HEK293T (cell line): ENCODE results near the gene OR4D1.
A peak's percentile ranks its signal among the peaks of the same experiment; 100 is the strongest.

ENCODE experiments used
- CTCF ChIA-PET: fragments of 350-600 bp; formaldehyde crosslinking; extraction: SDS; loops from one replicate; lab custom pipeline; 2021; ENCODE audit warnings: antibody characterized with exemption, inconsistent platforms; lab: Yijun Ruan, JAX
- POLR2A ChIA-PET: fragments of 350-600 bp; formaldehyde crosslinking; extraction: SDS; loops from one replicate; lab custom pipeline; 2020; ENCODE audit warnings: antibody characterized with exemption, inconsistent platforms; lab: Yijun Ruan, JAX
- DNase-seq: peaks from one replicate; pipeline ENCODE4 v3.0.0; 2012; ENCODE audit warnings: mixed read lengths; ENCODE audit errors: extremely low spot score
- ARNT ChIP-seq: fragments of 450-650 bp; IDR thresholded peaks from 2 replicates; pipeline ENCODE4 v1.6.1; 2017; ENCODE audit warnings: mild to moderate bottlenecking
- BHLHE40 ChIP-seq: fragments of 450-650 bp; IDR thresholded peaks from 2 replicates; pipeline ENCODE4 v1.6.1; 2016; ENCODE audit warnings: mild to moderate bottlenecking, moderate library complexity, borderline replicate concordance
- CTBP1 ChIP-seq: fragments of 450-650 bp; IDR thresholded peaks from 2 replicates; pipeline ENCODE4 v1.6.1; 2016; ENCODE audit warnings: borderline replicate concordance
- ELF4 ChIP-seq: fragments of 450-650 bp; IDR thresholded peaks from 2 replicates; pipeline ENCODE4 v1.6.1; 2017; ENCODE audit warnings: antibody characterized with exemption
- FOXA1 ChIP-seq: fragments of 450-650 bp; IDR thresholded peaks from 2 replicates; pipeline ENCODE4 v1.6.1; 2016; ENCODE audit warnings: mild to moderate bottlenecking
- FOXK2 ChIP-seq: fragments of 450-650 bp; IDR thresholded peaks from 2 replicates; pipeline ENCODE4 v1.6.1; 2016; ENCODE audit warnings: mild to moderate bottlenecking
- FOXM1 ChIP-seq: fragments of 450-650 bp; IDR thresholded peaks from 2 replicates; pipeline ENCODE4 v1.6.1; 2017; ENCODE audit warnings: mild to moderate bottlenecking, borderline replicate concordance
- HDGF ChIP-seq: fragments of 450-650 bp; IDR thresholded peaks from 2 replicates; pipeline ENCODE4 v1.6.1; 2017; ENCODE audit warnings: antibody characterized with exemption, borderline replicate concordance
- L3MBTL2 ChIP-seq: fragments of 450-650 bp; conservative IDR thresholded peaks from 2 replicates; pipeline ENCODE4 v1.6.1; 2016; ENCODE audit warnings: mild to moderate bottlenecking
- LEF1 ChIP-seq: fragments of 450-650 bp; IDR thresholded peaks from 2 replicates; pipeline ENCODE4 v1.6.1; 2017; ENCODE audit warnings: mild to moderate bottlenecking, borderline replicate concordance
- NFRKB ChIP-seq: fragments of 450-650 bp; IDR thresholded peaks from 2 replicates; pipeline ENCODE4 v1.6.1; 2016; ENCODE audit warnings: mild to moderate bottlenecking, moderate library complexity
- PKNOX1 ChIP-seq: fragments of 450-650 bp; IDR thresholded peaks from 2 replicates; pipeline ENCODE4 v1.6.1; 2016
- SP1 ChIP-seq: fragments of 450-650 bp; IDR thresholded peaks from 2 replicates; pipeline ENCODE4 v1.6.1; 2017
- SUZ12 ChIP-seq: fragments of 450-650 bp; IDR thresholded peaks from 2 replicates; pipeline ENCODE4 v1.6.1; 2016; ENCODE audit warnings: mild to moderate bottlenecking
- TARDBP ChIP-seq: fragments of 450-650 bp; IDR thresholded peaks from 2 replicates; pipeline ENCODE4 v1.6.1; 2016
- ZNF384 ChIP-seq: fragments of 450-650 bp; IDR thresholded peaks from 2 replicates; pipeline ENCODE4 v1.6.1; 2016

OR4D1 gene

GRCh38 chr17:58183514-58183913 is 35.3 kb downstream of the OR4D1 start:
- POLR2A ChIA-PET, result no interaction called here
- TF ChIP-seq FOXA1 (no peak), TARDBP (no peak), CTBP1 (no peak), NFRKB (no peak), ARNT (no peak), LEF1 (no peak), BHLHE40 (no peak), ZNF384 (no peak), FOXM1 (no peak), SUZ12 (no peak), L3MBTL2 (no peak), SP1 (no peak), ELF4 (no peak), PKNOX1 (no peak), HDGF (no peak)
- no peak for DNase-seq
- CTCF ChIA-PET, result no interaction called here

GRCh38 chr17:58184308-58184985 is 36.3 kb downstream of the OR4D1 start:
- ChIA-PET POLR2A (no interaction called here), CTCF (interaction anchor here (0.6 to 0.8 kb wide), 2 partner anchors 16 to 69 kb away, joined by 4 read pairs; no protein-coding TSS in a partner anchor)
- DNase-seq, result peak; percentile 22
- no peak for TF ChIP-seq FOXM1
- TF ChIP-seq NFRKB, result no peak
- TF ChIP-seq TARDBP, result no peak
- no peak for TF ChIP-seq FOXK2
- no peak for TF ChIP-seq ZNF384
- no peak for TF ChIP-seq BHLHE40
- TF ChIP-seq ELF4, result no peak
- no peak for TF ChIP-seq CTBP1
- no peak for TF ChIP-seq SP1
- TF ChIP-seq LEF1, result no peak
- no peak for TF ChIP-seq L3MBTL2
- no peak for TF ChIP-seq ARNT
- TF ChIP-seq FOXA1, result no peak
- TF ChIP-seq PKNOX1, result no peak
- TF ChIP-seq HDGF, result no peak
- no peak for TF ChIP-seq SUZ12

GRCh38 chr17:58184986-58185761 is 37.0 kb downstream of the OR4D1 start:
- no peak for TF ChIP-seq SP1
- TF ChIP-seq SUZ12, result no peak
- no peak for TF ChIP-seq FOXK2
- TF ChIP-seq ELF4, result no peak
- no peak for TF ChIP-seq ZNF384
- no peak for TF ChIP-seq BHLHE40
- no peak for TF ChIP-seq PKNOX1
- TF ChIP-seq ARNT, result no peak
- TF ChIP-seq L3MBTL2, result no peak
- no peak for TF ChIP-seq NFRKB
- TF ChIP-seq FOXM1, result no peak
- no peak for TF ChIP-seq FOXA1
- no peak for TF ChIP-seq CTBP1
- no peak for DNase-seq
- ChIA-PET CTCF (no interaction called here), POLR2A (no interaction called here)

- no peak for DNase-seq
- POLR2A ChIA-PET, result no interaction called here
- TF ChIP-seq PKNOX1 (no peak), NFRKB (no peak), SP1 (no peak), SUZ12 (no peak), ELF4 (no peak), ARNT (no peak), ZNF384 (no peak), TARDBP (no peak), FOXA1 (no peak), L3MBTL2 (no peak), CTBP1 (no peak), BHLHE40 (no peak), FOXM1 (no peak), FOXK2 (no peak), LEF1 (no peak), HDGF (no peak)
- CTCF ChIA-PET, result no interaction called here
Observed at GRCh38 chr17:58186591-58186990, 38.4 kb downstream of the OR4D1 start.

GRCh38 chr17:58187063-58187462 is 38.9 kb downstream of the OR4D1 start:
- POLR2A ChIA-PET, result no interaction called here
- CTCF ChIA-PET, result no interaction called here
- no peak for TF ChIP-seq FOXA1
- no peak for TF ChIP-seq PKNOX1
- no peak for TF ChIP-seq ZNF384
- TF ChIP-seq ARNT, result no peak
- no peak for TF ChIP-seq SUZ12
- no peak for TF ChIP-seq NFRKB
- no peak for DNase-seq
